Activated T-helper 2 cell treated with anti-CD3 and anti-CD28 coated beads, Interferon-gamma antibody, Interleukin-2, Interleukin-4, amounts not matched to agents 10 μg/mL and 5 μg/mL and 100 μg/mL, durations not matched to agents 14 hours and 24 hours and 36 hours (primary cell): Measurements from ENCODE around the gene FYCO1. TPM values are rescaled to one million over a fixed set of nuclear protein-coding genes. Genes with fewer than 3 reads are reported as not detected.
A peak's percentile ranks its signal among the peaks of the same experiment; 100 is the strongest.

Experiments
- DNase-seq: peaks from one replicate; pipeline ENCODE4 v3.0.0; 2021; ENCODE audit warnings: low spot score
- H3K27ac Mint-ChIP-seq: one replicate; pipeline ENCODE4 v1.8.0; 2021; ENCODE audit warnings: mixed read lengths
- H3K27me3 Mint-ChIP-seq: one replicate; pipeline ENCODE4 v1.8.0; 2021; ENCODE audit warnings: low read depth, mixed read lengths
- H3K36me3 Mint-ChIP-seq: one replicate; pipeline ENCODE4 v1.8.0; 2021; ENCODE audit warnings: low read depth, mixed read lengths
- H3K4me1 Mint-ChIP-seq: one replicate; pipeline ENCODE4 v1.8.0; 2021; ENCODE audit warnings: low read depth, mixed read lengths
- H3K4me3 Mint-ChIP-seq: one replicate; pipeline ENCODE4 v1.8.0; 2021; ENCODE audit warnings: low read depth, mild to moderate bottlenecking, moderate library complexity, mixed read lengths
- H3K9me3 Mint-ChIP-seq: one replicate; pipeline ENCODE4 v1.8.0; 2021; ENCODE audit warnings: mixed read lengths
- intact Hi-C: fragments of 100-400 bp; cut with micrococcal nuclease; formaldehyde crosslinking; loops from one replicate; pipeline ENCODE4 v1.15.1; 2023
- total RNA-seq: library from RNA; stranded (reverse); gene quantifications from 2 replicates; pipeline ENCODE4 v1.2.3, GENCODE V29; 2022

Gene FYCO1
- total RNA-seq, 1 donor from 2014 or later: 20.2 TPM

GRCh38 chr3:45923755-45924154 lies 71.9 kb downstream of the FYCO1 start:
- Mint-ChIP-seq H3K4me3 (no peak overlapping the region), H3K4me1 (no peaks in the 10 kb centered on the region), H3K27ac (no peak overlapping the region), H3K36me3 (peaks cover 81% of the 10 kb centered on the region), H3K9me3 (no peaks in the 10 kb centered on the region), H3K27me3 (no peaks in the 10 kb centered on the region)
- intact Hi-C loops: no loop called here
- no peak for DNase-seq

DNA sequence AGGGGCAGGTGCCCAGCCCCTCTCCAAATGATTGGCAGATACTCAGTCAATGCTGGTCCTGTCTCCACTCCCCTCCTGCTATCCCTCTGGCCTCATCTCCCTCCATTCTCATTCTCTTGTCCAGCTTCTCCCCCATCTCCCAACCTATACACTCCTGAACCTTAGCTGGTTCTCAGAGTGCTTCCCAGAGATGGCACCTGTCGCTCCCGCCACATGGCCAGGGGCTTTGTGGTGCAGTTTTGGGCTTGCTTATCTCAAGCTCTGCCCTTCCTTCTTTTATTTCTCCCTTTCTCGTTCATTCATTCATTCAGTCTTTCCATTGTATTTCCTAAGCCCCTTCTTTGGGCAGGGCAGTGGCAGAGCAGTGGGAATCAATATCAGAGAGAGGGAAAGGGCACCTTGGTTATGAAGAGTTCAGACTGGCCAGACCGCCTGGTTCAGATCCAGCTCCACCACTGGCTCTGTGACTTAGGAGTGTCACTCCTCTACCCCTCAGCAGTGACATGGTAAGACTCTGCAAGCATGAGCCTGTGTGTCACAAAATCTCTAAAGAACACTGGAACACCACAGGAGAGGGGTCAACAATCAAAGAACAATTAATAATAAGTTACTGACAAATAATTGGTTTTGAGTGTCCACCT lies 72.6 kb downstream of the FYCO1 start:
- DNase-seq: no peak
- intact Hi-C loops: no loop called here
- no peak overlapping the region for H3K4me3 Mint-ChIP-seq
- H3K9me3 Mint-ChIP-seq: no peaks in the 10 kb centered on the region
- H3K36me3 Mint-ChIP-seq: peaks cover 80% of the 10 kb centered on the region
- no peak overlapping the region for H3K27ac Mint-ChIP-seq
- no peaks in the 10 kb centered on the region for H3K4me1 Mint-ChIP-seq
- H3K27me3 Mint-ChIP-seq: no peaks in the 10 kb centered on the region

GRCh38 chr3:45922039-45922326 lies 73.6 kb downstream of the FYCO1 start:
- intact Hi-C loops: no loop called here
- H3K9me3 Mint-ChIP-seq: no peaks in the 10 kb centered on the region
- no peak for DNase-seq
- peaks cover under 1% of the 10 kb centered on the region for H3K27me3 Mint-ChIP-seq
- peaks cover 70% of the 10 kb centered on the region for H3K36me3 Mint-ChIP-seq
- no peak overlapping the region for H3K27ac Mint-ChIP-seq
- no peak overlapping the region for H3K4me3 Mint-ChIP-seq
- peaks cover 1% of the 10 kb centered on the region for H3K4me1 Mint-ChIP-seq

DNA sequence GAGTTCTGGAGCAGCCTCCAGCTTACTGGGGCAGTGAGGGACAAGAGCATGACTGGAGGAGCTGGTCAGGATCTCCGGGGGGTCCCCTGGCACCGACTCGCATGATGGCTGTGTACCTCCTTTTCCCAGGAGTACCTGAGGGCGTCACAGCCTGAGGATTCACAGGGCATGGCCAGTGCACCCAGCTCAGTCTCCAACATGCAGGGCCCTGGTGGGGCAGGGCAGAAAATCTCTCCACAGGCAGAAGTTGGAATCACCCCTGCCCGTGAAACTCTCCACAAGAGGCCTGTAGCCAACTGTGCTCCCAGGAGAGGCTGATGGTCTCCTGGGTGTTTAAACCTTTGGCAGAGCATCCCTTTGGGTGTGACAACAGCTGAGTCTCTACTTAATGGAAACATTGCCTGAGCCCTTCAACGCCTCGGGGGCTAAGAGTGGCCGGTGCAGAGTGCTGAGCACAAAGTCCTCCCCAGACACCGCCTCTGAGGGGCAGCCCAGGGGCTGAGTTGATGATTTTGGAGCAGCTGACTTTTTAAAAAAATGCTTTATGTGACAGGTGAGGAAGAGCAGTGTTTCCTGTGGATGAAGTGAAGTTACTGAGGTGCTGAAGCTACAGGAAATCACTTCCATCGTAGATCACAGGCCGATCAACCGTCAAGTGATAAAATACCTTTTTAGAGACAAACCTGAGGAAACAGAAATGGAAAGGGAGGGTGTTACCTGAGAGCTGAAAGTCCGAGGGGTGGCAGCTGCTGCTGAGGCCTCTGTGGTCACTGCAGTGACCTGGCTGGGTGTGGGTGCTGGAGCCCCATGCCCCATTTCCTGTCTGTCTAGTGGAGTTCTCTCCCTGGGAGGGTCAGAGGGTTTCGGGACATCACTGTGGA lies 74.2 kb downstream of the FYCO1 start:
- H3K27me3 Mint-ChIP-seq: peaks cover 3% of the 10 kb centered on the region
- H3K9me3 Mint-ChIP-seq: no peaks in the 10 kb centered on the region
- no peak overlapping the region for H3K27ac Mint-ChIP-seq
- peaks cover 67% of the 10 kb centered on the region for H3K36me3 Mint-ChIP-seq
- no peak overlapping the region for H3K4me3 Mint-ChIP-seq
- peaks cover 7% of the 10 kb centered on the region for H3K4me1 Mint-ChIP-seq
- no peak for DNase-seq
- intact Hi-C loops: no loop called here

- Mint-ChIP-seq H3K4me1 (peaks cover 25% of the 10 kb centered on the region), H3K4me3 (no peak overlapping the region), H3K27me3 (peaks cover 24% of the 10 kb centered on the region), H3K27ac (no peak overlapping the region), H3K9me3 (no peaks in the 10 kb centered on the region), H3K36me3 (peaks cover 42% of the 10 kb centered on the region)
- no peak for DNase-seq
- intact Hi-C loops: loop anchor here (5.0 kb wide), 2 partner anchors 75 to 455 kb away; partner anchors contain the start of genes CCR5 and LZTFL1
Measured at GRCh38 chr3:45917146-45917898, 78.3 kb downstream of the FYCO1 start.

- Mint-ChIP-seq H3K4me3 (peak overlapping the region; percentile 23), H3K4me1 (peaks cover 25% of the 10 kb centered on the region), H3K27me3 (peaks cover 38% of the 10 kb centered on the region), H3K27ac (peak overlapping the region; percentile 51), H3K9me3 (no peaks in the 10 kb centered on the region), H3K36me3 (peaks cover 28% of the 10 kb centered on the region)
- intact Hi-C loops: loop anchor here (1.0 to 5.0 kb wide), 5 partner anchors 28 to 457 kb away; partner anchors contain the start of genes CCR5, CXCR6 and LZTFL1
- DNase-seq: peak; percentile 68
Measured at GRCh38 chr3:45915518-45916231, 79.9 kb downstream of the FYCO1 start.

DNA sequence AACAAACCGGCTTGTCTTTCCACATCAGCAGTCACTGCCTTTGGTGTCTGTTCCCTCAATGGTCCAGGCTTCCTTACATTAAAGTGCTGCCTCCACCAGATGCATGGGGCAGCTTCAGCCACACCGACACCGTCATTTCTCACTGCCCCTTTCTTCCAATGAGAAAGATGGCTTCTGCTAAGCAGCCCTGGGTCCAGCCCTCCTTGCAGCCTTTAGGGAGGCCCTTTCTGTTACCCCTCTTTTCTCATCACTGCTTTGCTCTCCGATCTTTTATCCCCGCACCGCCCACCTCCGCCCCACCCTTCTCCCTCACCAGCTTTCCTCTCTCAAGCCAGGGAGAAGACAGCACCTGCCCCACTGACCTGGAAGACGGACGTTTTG lies 80.6 kb downstream of the FYCO1 start:
- H3K4me3 Mint-ChIP-seq: peak overlapping the region; percentile 41
- H3K27ac Mint-ChIP-seq: peak overlapping the region; percentile 26
- no peak for DNase-seq
- peaks cover 29% of the 10 kb centered on the region for H3K4me1 Mint-ChIP-seq
- H3K9me3 Mint-ChIP-seq: no peaks in the 10 kb centered on the region
- peaks cover 25% of the 10 kb centered on the region for H3K36me3 Mint-ChIP-seq
- intact Hi-C loops: loop anchor here (1.0 to 5.0 kb wide), 3 partner anchors 34 to 457 kb away; partner anchors contain the start of genes CCR5 and LZTFL1
- peaks cover 44% of the 10 kb centered on the region for H3K27me3 Mint-ChIP-seq

- intact Hi-C loops: loop anchor here (1.0 to 5.0 kb wide), 3 partner anchors 33 to 458 kb away; partner anchors contain the start of genes CCR5 and LZTFL1
- peaks cover 23% of the 10 kb centered on the region for H3K36me3 Mint-ChIP-seq
- H3K4me1 Mint-ChIP-seq: peaks cover 30% of the 10 kb centered on the region
- DNase-seq: no peak
- H3K9me3 Mint-ChIP-seq: no peaks in the 10 kb centered on the region
- H3K27ac Mint-ChIP-seq: no peak overlapping the region
- peaks cover 50% of the 10 kb centered on the region for H3K27me3 Mint-ChIP-seq
- no peak overlapping the region for H3K4me3 Mint-ChIP-seq
Measured at GRCh38 chr3:45914362-45915058, 81.1 kb downstream of the FYCO1 start.

DNA sequence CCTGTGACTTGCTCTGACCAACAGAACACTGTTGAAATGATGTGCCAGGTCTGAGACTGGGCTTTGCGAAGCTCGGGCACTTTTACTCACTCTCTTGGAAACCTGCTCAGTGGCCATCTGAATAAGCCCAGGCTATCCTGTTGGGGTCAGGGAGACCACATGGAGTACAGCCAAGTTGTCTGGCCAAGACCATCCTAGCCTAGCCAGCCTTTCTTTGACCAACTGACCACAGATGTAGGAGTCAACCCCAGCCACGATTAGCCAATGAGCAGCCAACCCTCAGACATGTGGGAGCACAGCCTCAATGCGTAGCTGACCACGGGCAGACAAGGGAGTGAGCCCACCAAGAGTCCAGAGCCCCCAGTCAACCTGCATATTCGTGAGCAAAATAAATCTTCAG lies 83.2 kb downstream of the FYCO1 start:
- Mint-ChIP-seq H3K4me3 (no peak overlapping the region), H3K36me3 (peaks cover 10% of the 10 kb centered on the region), H3K9me3 (no peaks in the 10 kb centered on the region), H3K27ac (no peak overlapping the region), H3K4me1 (peaks cover 45% of the 10 kb centered on the region), H3K27me3 (peaks cover 55% of the 10 kb centered on the region)
- intact Hi-C loops: no loop called here
- no peak for DNase-seq

GRCh38 chr3:45911511-45912226 lies 84.0 kb downstream of the FYCO1 start:
- Mint-ChIP-seq H3K27me3 (peaks cover 56% of the 10 kb centered on the region), H3K9me3 (peaks cover 2% of the 10 kb centered on the region), H3K36me3 (peaks cover 9% of the 10 kb centered on the region), H3K4me3 (no peak overlapping the region), H3K4me1 (peaks cover 43% of the 10 kb centered on the region), H3K27ac (no peak overlapping the region)
- intact Hi-C loops: no loop called here
- no peak for DNase-seq

- Mint-ChIP-seq H3K36me3 (peaks cover 11% of the 10 kb centered on the region), H3K4me1 (peaks cover 35% of the 10 kb centered on the region), H3K27ac (no peak overlapping the region), H3K4me3 (no peak overlapping the region), H3K9me3 (peaks cover 4% of the 10 kb centered on the region), H3K27me3 (peaks cover 57% of the 10 kb centered on the region)
- intact Hi-C loops: no loop called here
- DNase-seq: no peak
Measured at GRCh38 chr3:45910892-45911291, 84.7 kb downstream of the FYCO1 start.
